ENCODE data around the gene TNRC18.
A peak's percentile ranks its signal among the peaks of the same experiment; 100 is the strongest.

Gene TNRC18

GRCh38 chr7:5403442-5403841, 20.2 kb downstream of the TNRC18 start:
- no peak for DNase-seq

- DNase-seq: no peak
Observed at GRCh38 chr7:5397736-5398135, 25.9 kb downstream of the TNRC18 start.

DNA sequence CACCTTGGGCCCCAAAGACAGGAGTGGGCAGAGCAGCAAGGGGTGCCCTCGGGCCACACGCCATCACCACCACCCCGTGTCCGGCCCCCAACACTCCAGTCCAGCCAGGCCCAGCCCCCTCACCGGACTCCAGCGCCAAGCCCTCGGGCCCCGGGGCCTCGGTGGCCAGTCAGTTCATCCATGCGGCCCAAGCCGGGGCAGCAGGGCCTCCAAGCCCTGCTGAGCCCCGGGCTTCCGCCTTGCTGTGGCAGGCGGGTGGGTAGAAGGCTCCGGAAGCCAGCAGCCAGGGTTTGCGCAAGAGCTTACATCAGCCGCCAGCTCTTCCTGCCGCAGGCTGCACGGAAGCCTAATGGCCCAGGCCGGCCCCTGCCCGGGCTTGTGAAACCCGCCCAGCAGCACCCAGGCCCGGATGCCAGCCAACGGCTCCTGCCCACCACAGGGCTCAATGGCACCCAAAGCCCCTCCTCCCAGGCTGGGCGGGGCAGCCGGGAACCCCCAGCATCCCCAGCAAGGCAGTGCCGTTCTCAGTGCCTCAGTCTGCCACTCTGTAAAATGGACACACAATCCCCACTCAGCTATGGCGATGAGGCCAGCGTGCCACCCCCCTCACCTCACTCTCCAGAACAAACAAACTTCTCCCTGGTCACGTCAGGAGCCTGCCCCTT, 26.5 kb downstream of the TNRC18 start:
- peak; percentile 89 for DNase-seq

- DNase-seq: peak; percentile 46
Observed at GRCh38 chr7:5396542-5396941, 27.1 kb downstream of the TNRC18 start.

- DNase-seq: no peak
Observed at GRCh38 chr7:5395246-5395645, 28.4 kb downstream of the TNRC18 start.

- no peak for DNase-seq
Observed at GRCh38 chr7:5394264-5395105, 29.1 kb downstream of the TNRC18 start.

DNA sequence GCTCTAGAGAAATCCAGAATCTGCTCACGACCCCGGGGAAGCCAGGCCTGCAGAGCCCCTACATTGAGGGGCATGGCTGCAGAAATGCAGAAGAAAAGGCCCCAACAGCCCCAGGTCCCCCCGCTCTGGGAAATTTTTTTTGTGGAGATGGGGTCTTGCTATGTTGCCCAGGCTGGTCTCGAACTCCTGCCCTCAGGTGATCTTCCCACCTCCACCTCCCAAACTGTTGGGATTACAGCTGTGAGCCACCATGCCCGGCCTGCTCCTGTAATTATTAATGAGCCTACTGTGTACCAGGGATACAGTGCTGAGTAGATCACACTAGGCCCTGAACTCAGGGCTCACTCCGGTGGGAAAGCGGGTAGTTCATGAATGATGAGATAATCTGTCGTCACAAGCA, 29.9 kb downstream of the TNRC18 start:
- no peak for DNase-seq

- no peak for DNase-seq
Observed at GRCh38 chr7:5393328-5393727, 30.3 kb downstream of the TNRC18 start.

- DNase-seq: no peak
Observed at GRCh38 chr7:5390918-5391317, 32.7 kb downstream of the TNRC18 start.

- no peak for DNase-seq
Observed at GRCh38 chr7:5388905-5389433, 34.7 kb downstream of the TNRC18 start.

DNA sequence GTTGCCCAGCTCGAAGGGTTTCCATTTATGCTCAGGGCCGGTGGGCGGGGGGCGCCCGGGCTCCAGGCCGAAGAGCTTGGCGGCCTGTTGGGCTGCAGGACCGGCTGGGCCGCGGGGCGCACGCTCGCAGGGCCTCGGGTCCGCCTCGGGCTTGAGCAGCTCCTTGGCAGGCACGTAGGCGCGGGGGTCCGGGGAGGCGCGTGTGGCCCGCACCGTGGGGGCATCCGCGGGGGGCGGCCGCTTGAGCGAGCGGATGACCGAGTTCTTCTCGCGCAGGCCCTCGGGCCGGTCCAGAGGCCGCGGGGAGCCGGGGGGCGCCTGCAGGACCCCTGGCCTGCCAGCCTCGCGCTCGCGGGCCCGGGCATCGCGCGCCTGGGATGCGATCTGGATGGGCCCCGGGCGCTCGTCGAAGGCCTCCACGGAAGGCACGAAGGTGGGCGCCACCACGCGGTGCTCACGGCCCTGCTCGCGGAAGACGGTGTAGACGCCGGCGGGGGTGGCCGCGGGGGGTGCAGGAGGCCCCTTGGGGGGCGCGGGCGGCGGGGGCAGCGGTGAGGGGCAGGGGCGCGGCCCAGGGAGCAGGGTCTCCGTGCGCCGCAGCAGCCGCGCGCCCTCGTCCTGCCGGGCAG, 35.2 kb downstream of the TNRC18 start:
- DNase-seq: no peak

DNA sequence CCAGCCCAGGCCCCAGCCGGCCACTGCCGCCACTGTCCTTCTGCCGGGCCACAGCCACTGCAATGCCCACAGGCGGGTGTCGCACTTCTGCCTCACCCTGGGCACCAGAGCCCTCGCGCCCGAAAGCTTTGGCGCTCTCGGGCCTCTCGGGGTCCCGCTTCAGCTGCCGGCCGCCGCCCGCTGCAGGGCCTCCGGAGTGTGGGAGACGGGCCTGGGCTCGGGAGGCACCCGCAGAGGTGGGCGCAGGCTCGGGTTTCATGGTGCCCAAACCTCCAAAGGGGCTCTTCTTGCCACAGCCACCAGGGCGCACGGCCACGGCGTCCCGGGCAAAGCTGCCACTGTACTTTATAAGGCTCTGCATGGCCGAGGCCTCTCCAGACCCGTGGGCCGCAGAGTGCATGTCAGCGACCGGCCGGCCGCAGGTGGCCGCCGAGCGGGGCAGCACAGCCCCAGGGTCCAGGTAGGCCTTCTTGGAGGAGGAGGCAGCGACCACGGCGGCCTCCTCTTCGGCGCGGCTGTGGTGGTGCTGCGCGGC, 35.9 kb downstream of the TNRC18 start:
- no peak for DNase-seq

DNA sequence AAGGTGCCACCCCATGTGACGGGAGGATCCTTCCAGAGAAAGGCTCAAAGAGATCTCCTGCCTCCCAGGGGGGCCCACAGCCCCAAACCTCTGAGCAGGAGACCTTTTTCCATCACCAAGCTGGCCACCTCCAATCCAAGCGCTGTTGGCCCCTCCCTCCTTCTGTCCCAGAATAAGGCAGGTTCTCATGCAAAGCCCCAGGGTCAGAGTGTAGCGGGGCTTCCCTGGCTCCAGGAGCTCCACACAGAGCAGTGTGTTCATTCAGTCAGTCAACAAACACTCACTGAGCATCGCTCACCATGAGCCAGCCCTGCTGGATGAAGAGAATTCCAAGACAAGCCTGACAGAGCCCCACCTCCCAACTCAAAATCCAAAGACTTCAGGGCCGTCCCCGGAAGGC, 39.0 kb downstream of the TNRC18 start:
- no peak for DNase-seq

GRCh38 chr7:5383314-5384098, 40.1 kb downstream of the TNRC18 start:
- no peak for DNase-seq

- DNase-seq: no peak
Observed at GRCh38 chr7:5382281-5382892, 41.2 kb downstream of the TNRC18 start.

DNA sequence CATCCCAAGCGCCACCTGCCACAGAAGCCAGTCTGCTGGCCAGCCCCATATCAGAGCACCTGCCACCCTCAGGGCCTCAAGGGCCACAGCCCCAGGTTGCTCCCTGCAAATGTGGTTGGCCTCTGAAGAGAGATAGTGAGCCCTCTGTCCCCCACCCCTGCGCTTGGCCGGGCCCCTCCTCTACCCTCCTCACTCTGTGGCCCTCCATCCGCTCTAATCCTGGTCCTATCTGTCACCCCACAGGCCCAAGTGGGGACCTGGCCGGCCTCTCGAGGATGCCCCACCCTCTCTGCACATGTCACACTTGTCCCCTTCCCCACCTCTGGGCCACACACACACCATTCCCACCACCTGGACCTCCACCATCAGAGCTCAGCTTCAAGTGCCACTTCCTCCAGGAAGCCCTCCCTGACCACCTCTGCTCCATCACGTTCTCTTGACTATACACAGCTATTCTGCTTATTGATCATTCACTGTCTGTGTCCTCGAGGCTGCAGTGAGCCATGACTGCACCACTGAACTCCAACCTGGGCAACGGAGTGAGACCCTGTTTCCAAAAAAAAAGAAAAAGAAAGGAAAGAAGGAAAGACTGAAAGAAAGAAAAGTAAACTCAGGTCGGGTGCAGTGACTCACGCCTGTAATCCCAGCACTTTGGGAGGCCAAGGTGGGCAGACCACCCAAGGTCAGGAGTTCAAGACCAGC, 42.4 kb downstream of the TNRC18 start:
- DNase-seq: no peak

GRCh38 chr7:5380350-5381070, 43.1 kb downstream of the TNRC18 start:
- DNase-seq: no peak

DNA sequence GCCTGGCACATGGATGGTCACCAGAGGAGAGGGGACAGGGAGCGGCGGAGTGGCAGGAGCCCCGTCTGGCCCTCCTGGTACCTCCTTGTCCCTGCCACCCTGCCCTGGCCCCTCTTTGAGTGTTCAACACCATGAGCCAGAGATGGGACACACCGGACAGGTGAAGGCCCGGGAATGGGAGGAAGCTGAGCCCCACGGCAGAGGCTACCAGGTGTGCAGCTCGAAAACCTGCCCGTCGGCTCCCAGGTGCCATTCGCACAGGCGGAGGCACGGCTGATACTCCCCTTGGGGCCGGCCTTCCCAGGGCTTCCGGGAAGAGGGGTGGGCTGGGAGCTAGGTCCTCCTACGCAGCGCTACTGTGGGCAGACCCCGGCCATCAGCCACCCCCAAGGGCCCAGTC, 44.1 kb downstream of the TNRC18 start:
- DNase-seq: no peak

GRCh38 chr7:5377816-5378215, 45.8 kb downstream of the TNRC18 start:
- no peak for DNase-seq

DNA sequence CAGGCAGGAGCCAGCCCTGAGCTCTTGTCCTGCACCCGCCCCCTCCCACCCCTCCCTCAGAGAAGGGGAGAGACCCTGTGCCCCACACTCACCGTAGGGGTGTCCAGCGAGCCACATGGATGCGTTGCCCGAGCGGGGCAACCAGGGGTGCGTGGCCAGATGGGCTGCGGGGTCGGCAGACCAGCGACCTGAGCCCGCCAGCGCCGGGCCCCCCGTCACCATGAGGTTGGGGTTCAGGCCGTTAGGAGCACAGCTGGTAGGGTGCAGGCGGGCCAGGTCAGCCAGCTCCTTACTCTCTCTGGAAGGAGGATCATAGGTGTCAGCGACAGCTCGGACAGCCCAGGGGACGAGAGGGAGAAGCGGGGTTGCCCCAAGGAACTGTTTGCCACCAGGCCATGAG, 46.4 kb downstream of the TNRC18 start:
- no peak for DNase-seq

DNA sequence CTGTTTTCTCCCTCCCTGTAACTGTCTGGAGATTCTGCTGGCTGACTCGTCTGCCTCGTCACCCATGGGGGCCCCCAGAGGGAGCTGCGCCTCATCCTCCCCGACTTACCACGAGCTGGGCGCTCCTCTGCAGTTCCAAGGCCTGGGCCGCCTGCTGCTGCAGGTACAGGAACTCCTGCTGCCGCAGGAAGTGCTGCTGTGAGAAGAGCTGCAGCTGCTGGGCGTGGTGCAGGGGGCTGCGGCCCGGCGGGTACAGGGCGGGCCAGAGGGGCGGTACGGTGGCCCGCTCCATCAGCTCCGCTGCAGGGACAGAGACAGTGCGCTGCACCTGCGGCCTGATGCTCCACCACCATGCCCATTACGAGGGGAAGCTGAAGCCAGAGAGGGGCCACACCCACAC, 47.7 kb downstream of the TNRC18 start:
- no peak for DNase-seq
